Right lobe of liver (tissue), 6 donors: ENCODE data around the gene PRND. TPM values are rescaled to one million over a fixed set of nuclear protein-coding genes. Genes with fewer than 3 reads are reported as not detected.
A peak's percentile ranks its signal among the peaks of the same experiment; 100 is the strongest.

Experiments used
- ATAC-seq, 4 donors: fragments of 200-7000 bp; cut with Tn5 transposase; one replicate each; pipeline ENCODE4 v1.9.1; 2020; ENCODE audit warnings: mild to moderate bottlenecking in 4 of 4, moderate library complexity in 4 of 4
- DNase-seq, 3 donors: peaks; one replicate each; pipeline ENCODE4 v3.0.0-alpha.2; 2020
- H3K27ac ChIP-seq, 3 donors: fragments of 200-600 bp; one replicate each; pipeline ENCODE4 v1.8.0; 2022
- H3K27me3 ChIP-seq, 2 donors: fragments of 200-600 bp; one replicate each; pipeline ENCODE4 v1.8.0; 2022
- H3K36me3 ChIP-seq, 4 donors: fragments of 200-600 bp; sonication (generic) in 1 of 4; one replicate each; pipeline versions ENCODE4 v1.5.1 to v1.8.0; 2017 to 2022; ENCODE audit warnings: control low read depth in 1 of 4
- H3K4me1 ChIP-seq, 4 donors: fragments of 200-600 bp; sonication (generic) in 1 of 4; one replicate each; pipeline versions ENCODE4 v1.5.1 to v1.8.0; 2017 to 2022; ENCODE audit warnings: control low read depth in 1 of 4
- H3K4me3 ChIP-seq, 3 donors: fragments of 200-600 bp; one replicate each; pipeline ENCODE4 v1.8.0; 2022
- H3K9me3 ChIP-seq, 4 donors: fragments of 200-600 bp; sonication (generic) in 1 of 4; one replicate each; pipeline versions ENCODE4 v1.5.1 to v1.8.0; 2017 to 2022; ENCODE audit warnings: control low read depth in 1 of 4
- POLR2A ChIP-seq: fragments of 450-650 bp; IDR thresholded peaks from one replicate; pipeline ENCODE4 v1.6.1; 2017; ENCODE audit warnings: antibody characterized with exemption, mild to moderate bottlenecking
- WGBS: methylation state at CpG from one replicate; pipeline ENCODE4 v1.1.6; 2018; ENCODE audit warnings: low coverage, low lambda C conversion rate; ENCODE audit not compliant: insufficient coverage; ENCODE audit errors: missing lambda C conversion rate; 5-methylcytosine and 5-hydroxymethylcytosine counted together
- intact Hi-C, 2 donors: fragments of 100-400 bp; cut with DNase I; formaldehyde crosslinking; loops; one replicate each; pipeline versions ENCODE4 v1.11.2 to v1.14.1; 2022
- total RNA-seq, 6 experiments: library from RNA; depleted of rRNA in 2 of 6; stranded (reverse); fragments of >200 nt in 2 of 6; fragmentation: NEBNext Ultra II Directional in 3 of 6; extraction: Animal tissue kit (Norgen Biotek cat#: 25700) in 3 of 6; gene quantifications; one replicate each; pipeline versions ENCODE4 v1.1.0 to v1.2.4, GENCODE V29; 2016 to 2023
- TF ChIP-seq, protein P1 (sequence below), 4 donors: fragments of 200-600 bp in 3 of 4; fragments of 450-650 bp in 1 of 4; IDR thresholded peaks; one replicate each; pipeline versions ENCODE4 v1.5.1 to v1.8.0; 2016 to 2022; ENCODE audit warnings: antibody characterized with exemption in 4 of 4, mild to moderate bottlenecking in 2 of 4
- donor health status: DM: no; HTN: yes; CAD: no.
- donor health status: DM: no; HTN: no; CAD: no.
- donor health status: DM: no; HTN: no; CAD: no.
- donor health status: DM: no; HTN: yes; CAD: no.
- donor health status: DM: no; HTN: yes; CAD: no.

The PRND gene
- total RNA-seq, 6 experiments from 2014 or later = not detected

GRCh38 chr20:4737857-4738627 is 16.3 kb downstream of the PRND start:
- TF ChIP-seq, protein P1, sequence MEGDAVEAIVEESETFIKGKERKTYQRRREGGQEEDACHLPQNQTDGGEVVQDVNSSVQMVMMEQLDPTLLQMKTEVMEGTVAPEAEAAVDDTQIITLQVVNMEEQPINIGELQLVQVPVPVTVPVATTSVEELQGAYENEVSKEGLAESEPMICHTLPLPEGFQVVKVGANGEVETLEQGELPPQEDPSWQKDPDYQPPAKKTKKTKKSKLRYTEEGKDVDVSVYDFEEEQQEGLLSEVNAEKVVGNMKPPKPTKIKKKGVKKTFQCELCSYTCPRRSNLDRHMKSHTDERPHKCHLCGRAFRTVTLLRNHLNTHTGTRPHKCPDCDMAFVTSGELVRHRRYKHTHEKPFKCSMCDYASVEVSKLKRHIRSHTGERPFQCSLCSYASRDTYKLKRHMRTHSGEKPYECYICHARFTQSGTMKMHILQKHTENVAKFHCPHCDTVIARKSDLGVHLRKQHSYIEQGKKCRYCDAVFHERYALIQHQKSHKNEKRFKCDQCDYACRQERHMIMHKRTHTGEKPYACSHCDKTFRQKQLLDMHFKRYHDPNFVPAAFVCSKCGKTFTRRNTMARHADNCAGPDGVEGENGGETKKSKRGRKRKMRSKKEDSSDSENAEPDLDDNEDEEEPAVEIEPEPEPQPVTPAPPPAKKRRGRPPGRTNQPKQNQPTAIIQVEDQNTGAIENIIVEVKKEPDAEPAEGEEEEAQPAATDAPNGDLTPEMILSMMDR (IDR thresholded peaks at IDR 0.05) = no peak
- no peak for TF ChIP-seq POLR2A
- no peak overlapping the region for H3K27ac ChIP-seq
- no peaks in the 10 kb centered on the region for H3K9me3 ChIP-seq
- no peaks in the 10 kb centered on the region for H3K27me3 ChIP-seq
- DNase-seq (no peak), ATAC-seq (no peak)
- no peaks in the 10 kb centered on the region for H3K36me3 ChIP-seq
- H3K4me3 ChIP-seq = no peak overlapping the region
- no peaks in the 10 kb centered on the region for H3K4me1 ChIP-seq
- 80% methylated on average over 8 of the region's 8 CpGs for WGBS
- intact Hi-C loops = no loop called here

DNA sequence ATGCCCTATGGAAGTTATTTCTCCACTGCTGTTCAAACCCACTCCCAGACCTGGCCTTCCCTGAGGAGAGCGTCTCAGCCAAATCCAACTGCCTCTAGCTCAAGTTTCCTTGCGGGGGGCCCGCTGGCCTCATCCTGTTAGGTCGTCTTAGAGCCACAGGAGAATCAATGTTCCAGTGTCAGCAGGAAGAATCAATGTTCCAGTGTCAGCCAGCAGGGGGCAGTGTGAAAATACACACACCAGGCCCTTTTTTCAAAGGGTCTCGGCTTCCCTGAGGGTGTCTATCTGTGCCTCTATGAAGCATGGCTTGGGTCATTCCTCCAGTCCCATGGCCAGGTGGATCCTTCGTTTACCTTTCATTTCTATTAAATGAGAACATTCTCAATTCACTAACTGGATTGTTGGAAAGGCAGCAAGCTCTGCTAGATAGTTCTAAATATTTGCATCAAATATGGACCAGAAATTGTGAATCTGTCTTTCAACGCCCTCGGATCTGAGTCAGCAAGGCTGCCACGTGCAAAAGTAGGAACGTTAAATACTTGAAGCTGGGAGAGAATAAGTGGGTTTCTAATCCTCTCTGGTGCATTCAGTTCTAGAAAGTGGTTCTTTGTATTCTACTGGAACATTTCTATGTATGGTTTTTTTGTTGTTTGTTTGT is 19.2 kb downstream of the PRND start:
- Histone ChIP-seq H3K27me3 (no peaks in the 10 kb centered on the region), H3K4me3 (no peak overlapping the region), H3K36me3 (no peaks in the 10 kb centered on the region), H3K9me3 (no peaks in the 10 kb centered on the region), H3K4me1 (no peaks in the 10 kb centered on the region), H3K27ac (no peak overlapping the region)
- 15% methylated on average over 10 of the region's 10 CpGs for WGBS
- intact Hi-C loops = no loop called here
- TF ChIP-seq, protein P1 (IDR thresholded peaks at IDR 0.05) = peak; percentile 54 to 81 (median 74)
- no peak for TF ChIP-seq POLR2A
- ATAC-seq (peak; percentile 58 to 73 (median 63)), DNase-seq (peak in 1 of 3 donors; percentile 58)

GRCh38 chr20:4748847-4749246 is 27.1 kb downstream of the PRND start:
- no peak overlapping the region for H3K4me3 ChIP-seq
- WGBS = 39% methylated on average over 6 of the region's 6 CpGs
- no peak for DNase-seq
- H3K27ac ChIP-seq = no peak overlapping the region
- peak in 1 of 4 donors; percentile 17 for ATAC-seq
- no peaks in the 10 kb centered on the region for H3K27me3 ChIP-seq
- H3K36me3 ChIP-seq = no peaks in the 10 kb centered on the region
- no peaks in the 10 kb centered on the region for H3K9me3 ChIP-seq
- TF ChIP-seq, protein P1 (IDR thresholded peaks at IDR 0.05) = no peak
- no peak for TF ChIP-seq POLR2A
- intact Hi-C loops = no loop called here
- H3K4me1 ChIP-seq = no peaks in the 10 kb centered on the region

DNA sequence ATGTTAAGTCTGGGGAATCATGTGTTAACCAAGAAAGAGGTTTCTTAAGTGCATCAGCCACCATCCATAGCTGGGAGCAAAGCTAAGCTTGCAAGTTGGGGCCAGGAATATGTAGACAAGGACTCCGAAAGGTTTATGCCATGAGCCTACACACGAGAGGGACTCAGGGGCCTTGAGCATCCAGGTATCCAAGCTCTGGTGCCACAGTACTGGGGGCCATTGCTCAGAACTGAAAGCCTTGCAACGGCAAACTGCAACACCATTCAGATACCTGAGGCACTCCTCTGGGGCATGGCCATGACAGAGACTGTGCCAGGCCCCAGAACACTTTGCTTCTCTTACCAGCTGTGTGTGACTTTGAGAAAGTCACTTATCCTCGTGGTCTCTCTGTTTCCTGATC is 27.6 kb downstream of the PRND start:
- Histone ChIP-seq H3K4me1 (no peaks in the 10 kb centered on the region), H3K36me3 (no peaks in the 10 kb centered on the region), H3K9me3 (no peaks in the 10 kb centered on the region), H3K4me3 (no peak overlapping the region), H3K27me3 (no peaks in the 10 kb centered on the region), H3K27ac (no peak overlapping the region)
- TF ChIP-seq POLR2A = no peak
- TF ChIP-seq, protein P1 (IDR thresholded peaks at IDR 0.05) = no peak
- DNase-seq (no peak), ATAC-seq (no peak)
- WGBS = 50% methylated on average over 2 of the region's 4 CpGs
- intact Hi-C loops = no loop called here
